NT2/D1 (cell line): Measurements from ENCODE around the gene PITRM1.

Experiments used
- YY1 ChIP-seq: IDR thresholded peaks from 2 replicates; pipeline ENCODE4 v1.6.1; 2011; ENCODE audit not compliant: insufficient read length, insufficient read depth
- ZNF274 ChIP-seq: IDR thresholded peaks from 2 replicates; pipeline ENCODE4 v1.6.1; 2011; ENCODE audit warnings: mild to moderate bottlenecking, low read depth, low read length

DNA sequence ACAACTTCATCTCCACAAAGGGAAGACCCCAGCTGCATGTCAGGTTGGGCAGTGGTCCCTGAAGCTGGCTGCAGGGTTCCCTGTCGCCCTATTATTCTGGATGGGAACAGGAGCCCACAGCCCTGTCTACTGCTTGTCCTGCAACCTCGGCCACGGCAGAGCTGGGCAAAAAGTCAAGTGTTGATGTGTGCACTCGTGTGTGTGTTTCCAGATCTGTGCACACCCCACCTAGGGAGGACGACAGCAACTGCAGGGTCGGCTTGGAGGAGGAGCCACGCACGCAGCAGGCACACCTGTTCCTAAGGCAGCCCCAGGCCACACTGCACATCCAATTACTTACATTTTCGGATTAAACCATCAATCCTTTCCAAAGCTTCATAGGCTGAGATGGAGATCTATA, 23.6 kb downstream of the PITRM1 start:
- TF ChIP-seq YY1: no peak
- no peak for TF ChIP-seq ZNF274
